Measurements from ENCODE around the gene SLC25A1. TPM values are rescaled to one million over a fixed set of nuclear protein-coding genes. Genes with fewer than 3 reads are reported as not detected.

The SLC25A1 gene
- total RNA-seq, 1 experiment from 2014 or later: 151 TPM

DNA sequence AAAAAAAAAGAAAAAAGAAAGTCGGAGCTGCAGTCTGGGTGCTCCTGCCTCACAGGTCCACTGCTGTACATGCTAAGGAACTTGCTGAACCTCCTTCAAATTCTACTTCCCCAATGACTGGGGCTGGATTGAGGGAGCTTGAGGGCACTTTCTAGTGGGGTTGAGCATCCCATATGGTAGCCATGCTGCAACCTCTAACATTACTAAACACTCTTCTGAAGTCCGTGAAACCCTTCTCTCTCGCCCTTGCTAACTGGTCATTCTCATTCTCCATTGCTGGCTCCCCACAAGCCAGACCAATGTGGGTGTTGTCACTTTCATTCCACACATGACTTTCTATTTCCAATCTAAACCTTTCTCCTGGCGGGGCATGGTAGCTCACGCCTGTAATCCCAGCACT lies 35.3 kb downstream of the SLC25A1 start:
- no peaks in the 10 kb centered on the region for H4K20me1 ChIP-seq (ENCODE audit: control insufficient read depth, insufficient read depth, insufficient read length)

More for the DNA sequence above, 35.3 kb downstream of the SLC25A1 start:
- H4K91ac ChIP-seq (ENCODE audit: insufficient read length, low read depth, low read length): no peak overlapping the region
- H3K23me2 ChIP-seq (ENCODE audit: insufficient read length, low read depth, low read length, poor library complexity, severe bottlenecking): peaks cover 6% of the 10 kb centered on the region
- H3K36me3 Mint-ChIP-seq (ENCODE audit: insufficient read depth in 1 of 3, low read depth in 3 of 3): peaks cover 12 to 44% (median 36%) of the 10 kb centered on the region in 3 experiments; a peak in 6 of 7 replicates
- H3K27ac Mint-ChIP-seq: no peak overlapping the region
- H2BK120ac ChIP-seq (ENCODE audit: low read depth, low read length, poor library complexity, severe bottlenecking): no peak overlapping the region
- H2BK20ac ChIP-seq (ENCODE audit: low read depth, low read length, poor library complexity, severe bottlenecking): no peak overlapping the region
- no peak overlapping the region for H3K14ac ChIP-seq (ENCODE audit: insufficient read depth, low read length)
- H3K18ac ChIP-seq (ENCODE audit: insufficient read length, low read depth, low read length): no peak overlapping the region
- H3K9me3 ChIP-seq (ENCODE audit: control insufficient read depth, low read depth, low read length): no peaks in the 10 kb centered on the region
- no peak overlapping the region for H3K23ac ChIP-seq (ENCODE audit: insufficient read length, low read depth, low read length)
- H3K27me3 ChIP-seq (ENCODE audit: insufficient read depth, low read length): peaks cover 11% of the 10 kb centered on the region
- H3K27ac ChIP-seq (ENCODE audit: insufficient read length, low read depth, low read length): no peak overlapping the region
- H4K5ac ChIP-seq (ENCODE audit: insufficient read length, low read depth, low read length): no peak overlapping the region
- H2BK5ac ChIP-seq (ENCODE audit: insufficient read length, low read length): no peak overlapping the region
- no peak for DNase-seq
- no peak overlapping the region for H3K56ac ChIP-seq (ENCODE audit: insufficient read length, low read depth, low read length)
- WGBS (ENCODE audit: extremely low coverage, insufficient read length, low lambda C conversion rate): no CpG with 5 or more reads among the region's 5 CpGs
- H3K4me3 Mint-ChIP-seq: peak overlapping the region; percentile 97 to 99
- no peak overlapping the region for H3K9ac ChIP-seq (ENCODE audit: extremely low read depth, insufficient read length, low read length)
- H3K4me1 Mint-ChIP-seq: peaks cover 14 to 24% of the 10 kb centered on the region in 2 experiments
- no peaks in the 10 kb centered on the region for H3K79me1 ChIP-seq (ENCODE audit: insufficient read depth, low read depth, low read length, poor library complexity, severe bottlenecking)
- no peaks in the 10 kb centered on the region; a peak in 1 of 5 replicates for H3K9me3 Mint-ChIP-seq
- no peak overlapping the region for H3K4ac ChIP-seq (ENCODE audit: low read depth, low read length)
- no peak overlapping the region for H2AK5ac ChIP-seq (ENCODE audit: insufficient read length, low read length)
- no peak overlapping the region for H2BK12ac ChIP-seq (ENCODE audit: insufficient read length, low read depth, low read length)
- H3T11ph ChIP-seq (ENCODE audit: low read length): no peak overlapping the region
- H2AFZ ChIP-seq (ENCODE audit: low read length): no peak overlapping the region
- H2BK15ac ChIP-seq (ENCODE audit: low read depth, low read length): no peak overlapping the region
- peaks cover 24% of the 10 kb centered on the region for H3K27me3 Mint-ChIP-seq (ENCODE audit: low read depth)
- H3K4me1 ChIP-seq (ENCODE audit: insufficient read depth, low read length): no peaks in the 10 kb centered on the region
- peaks cover 3% of the 10 kb centered on the region; the same call in 1 of the 2 replicates for H3K79me2 ChIP-seq (ENCODE audit: insufficient read depth, low read length)
- TF ChIP-seq, protein P1, sequence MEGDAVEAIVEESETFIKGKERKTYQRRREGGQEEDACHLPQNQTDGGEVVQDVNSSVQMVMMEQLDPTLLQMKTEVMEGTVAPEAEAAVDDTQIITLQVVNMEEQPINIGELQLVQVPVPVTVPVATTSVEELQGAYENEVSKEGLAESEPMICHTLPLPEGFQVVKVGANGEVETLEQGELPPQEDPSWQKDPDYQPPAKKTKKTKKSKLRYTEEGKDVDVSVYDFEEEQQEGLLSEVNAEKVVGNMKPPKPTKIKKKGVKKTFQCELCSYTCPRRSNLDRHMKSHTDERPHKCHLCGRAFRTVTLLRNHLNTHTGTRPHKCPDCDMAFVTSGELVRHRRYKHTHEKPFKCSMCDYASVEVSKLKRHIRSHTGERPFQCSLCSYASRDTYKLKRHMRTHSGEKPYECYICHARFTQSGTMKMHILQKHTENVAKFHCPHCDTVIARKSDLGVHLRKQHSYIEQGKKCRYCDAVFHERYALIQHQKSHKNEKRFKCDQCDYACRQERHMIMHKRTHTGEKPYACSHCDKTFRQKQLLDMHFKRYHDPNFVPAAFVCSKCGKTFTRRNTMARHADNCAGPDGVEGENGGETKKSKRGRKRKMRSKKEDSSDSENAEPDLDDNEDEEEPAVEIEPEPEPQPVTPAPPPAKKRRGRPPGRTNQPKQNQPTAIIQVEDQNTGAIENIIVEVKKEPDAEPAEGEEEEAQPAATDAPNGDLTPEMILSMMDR (conservative IDR thresholded peaks at IDR 0.05): no peak
- no peak overlapping the region for H4K8ac ChIP-seq (replicated peaks; ENCODE audit: insufficient read length, low read depth, low read length)
- H3K4me2 ChIP-seq (ENCODE audit: insufficient read depth, insufficient read length, low read length): no peak overlapping the region

All from H9 (cell line).